Tibial artery (tissue), 4 donors: Measurements from ENCODE around the gene ZNF428.
A peak's percentile ranks its signal among the peaks of the same experiment; 100 is the strongest.

ENCODE experiments used
- DNase-seq, 2 donors: peaks; one replicate each; pipeline ENCODE4 v3.0.0-alpha.2; 2019
- H3K27ac ChIP-seq, 2 donors: fragments of 200-600 bp; sonication (generic) in 1 of 2; 1 replicate in 1 of 2; 2 replicates in 1 of 2; pipeline ENCODE4 v1.5.1; 2018 to 2019; ENCODE audit warnings: mild to moderate bottlenecking in 1 of 2
- H3K27me3 ChIP-seq, 2 donors: fragments of 200-600 bp; sonication (generic) in 1 of 2; one replicate each; pipeline versions ENCODE4 v1.5.1 to v1.6.0; 2016 to 2019
- H3K36me3 ChIP-seq, 3 donors: fragments of 200-600 bp; sonication (generic) in 2 of 3; one replicate each; pipeline ENCODE4 v1.5.1; 2016 to 2019; ENCODE audit warnings: mild to moderate bottlenecking in 2 of 3
- H3K4me1 ChIP-seq, 4 donors: fragments of 200-600 bp; sonication (generic) in 2 of 4; 1 replicate in 3 of 4; 2 replicates in 1 of 4; pipeline ENCODE4 v1.5.1; 2016 to 2019
- H3K4me3 ChIP-seq, 2 donors: fragments of 200-600 bp; sonication (generic) in 1 of 2; 1 replicate in 1 of 2; 2 replicates in 1 of 2; pipeline ENCODE4 v1.5.1; 2018 to 2019; ENCODE audit warnings: mild to moderate bottlenecking in 2 of 2
- H3K9me3 ChIP-seq, 3 donors: fragments of 200-600 bp; sonication (generic) in 1 of 3; one replicate each; pipeline ENCODE4 v1.5.1; 2016 to 2019
- CTCF ChIP-seq, 2 experiments: fragments of 200-600 bp in 1 of 2; fragments of 450-650 bp in 1 of 2; IDR thresholded peaks; one replicate each; pipeline ENCODE4 v1.5.1; 2017 to 2019; ENCODE audit warnings: antibody characterized with exemption in 2 of 2, mild to moderate bottlenecking in 1 of 2, moderate library complexity in 1 of 2
- intact Hi-C: fragments of 100-400 bp; cut with DNase I; formaldehyde crosslinking; loops from one replicate; pipeline ENCODE4 v1.15.0; 2023; ENCODE audit warnings: low total_unique reads

ZNF428 gene

GRCh38 chr19:43572171-43572588 is 47.2 kb downstream of the ZNF428 start:
- no peaks in the 10 kb centered on the region for H3K9me3 ChIP-seq
- no peak for DNase-seq
- intact Hi-C loops, result no loop called here
- H3K4me3 ChIP-seq, result no peak overlapping the region
- no peak for TF ChIP-seq CTCF (IDR thresholded peaks at IDR 0.05)
- no peaks in the 10 kb centered on the region for H3K27me3 ChIP-seq
- H3K36me3 ChIP-seq, result peaks cover 0 to 21% (median 4%) of the 10 kb centered on the region in 3 donors
- no peak overlapping the region for H3K27ac ChIP-seq
- H3K4me1 ChIP-seq, result peaks cover 0 to 16% (median 10%) of the 10 kb centered on the region in 4 donors

- no peak for TF ChIP-seq CTCF (IDR thresholded peaks at IDR 0.05)
- no peak for DNase-seq
- Histone ChIP-seq H3K27me3 (no peaks in the 10 kb centered on the region), H3K9me3 (no peaks in the 10 kb centered on the region), H3K4me3 (no peak overlapping the region), H3K36me3 (peaks cover 0 to 21% (median 4%) of the 10 kb centered on the region in 3 donors), H3K4me1 (peaks cover 0 to 11% (median 7%) of the 10 kb centered on the region in 4 donors), H3K27ac (no peak overlapping the region)
- intact Hi-C loops, result no loop called here
Measured at GRCh38 chr19:43570174-43570791, 49.1 kb downstream of the ZNF428 start.

GRCh38 chr19:43569657-43570056 is 49.8 kb downstream of the ZNF428 start:
- H3K27ac ChIP-seq, result no peak overlapping the region
- H3K4me1 ChIP-seq, result peaks cover 0 to 7% (median 4%) of the 10 kb centered on the region in 4 donors
- H3K9me3 ChIP-seq, result no peaks in the 10 kb centered on the region
- peaks cover 0 to 21% (median 4%) of the 10 kb centered on the region in 3 donors for H3K36me3 ChIP-seq
- DNase-seq, result no peak
- H3K4me3 ChIP-seq, result no peak overlapping the region
- no peaks in the 10 kb centered on the region for H3K27me3 ChIP-seq
- intact Hi-C loops, result no loop called here
- no peak for TF ChIP-seq CTCF (IDR thresholded peaks at IDR 0.05)

- Histone ChIP-seq H3K4me1 (peaks cover 0 to 19% (median 11%) of the 10 kb centered on the region in 4 donors), H3K9me3 (no peaks in the 10 kb centered on the region), H3K36me3 (peaks cover 1 to 20% (median 18%) of the 10 kb centered on the region in 3 donors), H3K4me3 (no peak overlapping the region), H3K27me3 (no peaks in the 10 kb centered on the region), H3K27ac (no peak overlapping the region)
- DNase-seq, result no peak
- TF ChIP-seq CTCF (IDR thresholded peaks at IDR 0.05), result no peak
- intact Hi-C loops, result no loop called here
Measured at GRCh38 chr19:43564800-43565199, 54.6 kb downstream of the ZNF428 start.

- Histone ChIP-seq H3K27ac (peak overlapping the region in 1 of 2 donors; percentile 50), H3K9me3 (no peaks in the 10 kb centered on the region), H3K4me1 (peaks cover 0 to 19% (median 11%) of the 10 kb centered on the region in 4 donors), H3K27me3 (no peaks in the 10 kb centered on the region), H3K36me3 (peaks cover 6 to 27% (median 21%) of the 10 kb centered on the region in 3 donors), H3K4me3 (no peak overlapping the region)
- no peak for DNase-seq
- intact Hi-C loops, result no loop called here
- no peak for TF ChIP-seq CTCF (IDR thresholded peaks at IDR 0.05)
Measured at GRCh38 chr19:43563816-43564457, 55.5 kb downstream of the ZNF428 start.
